DMS153 treated with DMSO at 0.1 percent for 48 hours (cell line): ENCODE data around the gene PTPRO.

Source experiments
- DNase-seq: peaks from one replicate; lab custom pipeline; 2025; ENCODE audit not compliant: unreplicated experiment; lab: John Stamatoyannopoulos, UW

PTPRO gene

GRCh38 chr12:15634010-15634683 is 311.8 kb downstream of the PTPRO start:
- no peak for DNase-seq

GRCh38 chr12:15636060-15636890 is 314.0 kb downstream of the PTPRO start:
- DNase-seq, result no peak

- no peak for DNase-seq
Observed at GRCh38 chr12:15638231-15638630, 315.9 kb downstream of the PTPRO start.

GRCh38 chr12:15644700-15645099 is 322.4 kb downstream of the PTPRO start:
- no peak for DNase-seq

GRCh38 chr12:15646581-15646980 is 324.3 kb downstream of the PTPRO start:
- DNase-seq, result no peak
